GM12878 (cell line): ENCODE data around the gene FRAS1. TPM values are rescaled to one million over a fixed set of nuclear protein-coding genes. Genes with fewer than 3 reads are reported as not detected.

Experiments used
- CEBPB ChIP-seq, 2 experiments: fragments of 150-350 bp in 1 of 2; IDR thresholded peaks; 2 replicates each; pipeline ENCODE4 v1.6.1; 2012 to 2014; ENCODE audit warnings: low read depth in 2 of 2, low read length in 2 of 2, borderline replicate concordance in 1 of 2, inconsistent platforms in 1 of 2
- FOXK2 ChIP-seq: fragments of 450-650 bp; IDR thresholded peaks from 2 replicates; pipeline ENCODE4 v1.6.1; 2017; ENCODE audit warnings: mild to moderate bottlenecking, moderate library complexity
- JUNB ChIP-seq: IDR thresholded peaks from 2 replicates; pipeline ENCODE4 v1.6.1; 2016; ENCODE audit warnings: antibody characterized with exemption, mild to moderate bottlenecking
- MTA2 ChIP-seq: fragments of 450-650 bp; IDR thresholded peaks from 2 replicates; pipeline ENCODE4 v1.6.1; 2016; ENCODE audit warnings: low read depth, mild to moderate bottlenecking, moderate library complexity
- RUNX3 ChIP-seq: IDR thresholded peaks from 2 replicates; pipeline ENCODE4 v1.6.1; 2012; ENCODE audit warnings: low read length, inconsistent platforms
- TCF3 ChIP-seq: IDR thresholded peaks from 2 replicates; pipeline ENCODE4 v1.6.1; 2012; ENCODE audit warnings: low read depth, mild to moderate bottlenecking, low read length, borderline replicate concordance; ENCODE audit not compliant: insufficient read depth
- polyA plus RNA-seq, 11 experiments: library from polyadenylated mRNA; depleted of rRNA in 4 of 11; unstranded in 6 of 11; stranded (reverse) in 5 of 11; fragments of >200 nt; fragmentation: Nextera tagmentation in 4 of 11; fragmentation: Illumina TruSeq in 1 of 11; extraction: Ambion mirVana in 4 of 11; extraction: Trizol in 1 of 11; gene quantifications; 1 replicate in 1 of 11; 2 replicates in 10 of 11; pipeline versions ENCODE4 v1.2.1 to v1.2.3, GENCODE V29; 2011 to 2016; ENCODE audit warnings: inconsistent platforms in 2 of 11, missing spikeins in 2 of 11, low read depth in 1 of 11
- total RNA-seq, 4 experiments: library from RNA; depleted of rRNA in 3 of 4; stranded (reverse); fragments of >200 nt in 3 of 4; fragmentation: Illumina TruSeq in 1 of 4; extraction: Trizol in 1 of 4; gene quantifications; 2 replicates each; pipeline versions ENCODE4 v1.2.1 to v1.2.3, GENCODE V29; 2013 to 2021
- TF ChIP-seq, protein P1 (sequence below): fragments of 450-650 bp; IDR thresholded peaks from 2 replicates; pipeline ENCODE4 v1.6.1; 2017; ENCODE audit warnings: mild to moderate bottlenecking, moderate library complexity
- TF ChIP-seq, protein P2 (sequence below): IDR thresholded peaks from 2 replicates; pipeline ENCODE4 v1.6.1; 2011; ENCODE audit warnings: mild to moderate bottlenecking, low read depth, low read length, moderate library complexity; ENCODE audit not compliant: insufficient replicate concordance
- TF ChIP-seq, protein P3 (sequence below): fragments of 450-650 bp; IDR thresholded peaks from 2 replicates; pipeline ENCODE4 v1.6.1; 2017; ENCODE audit warnings: borderline replicate concordance
- TF ChIP-seq, protein P4 (sequence below): fragments of 150-350 bp; IDR thresholded peaks from 2 replicates; pipeline ENCODE4 v1.6.1; 2014; ENCODE audit warnings: mild to moderate bottlenecking, low read depth, low read length
- TF ChIP-seq, protein P5 (sequence below): IDR thresholded peaks from 2 replicates; pipeline ENCODE4 v1.6.1; 2012; ENCODE audit warnings: low read depth, low read length, improper control_type of control experiment
- TF ChIP-seq, protein P6 (sequence below): IDR thresholded peaks from 2 replicates; pipeline ENCODE4 v1.6.1; 2012; ENCODE audit warnings: low read length, inconsistent platforms

FRAS1 gene
- total and polyA plus RNA-seq, 10 of the 15 experiments (the other 5 are each of a cell fraction or from before 2014, with no cell fraction given), result 0.08 to 11.7 (median 0.20) TPM

DNA sequence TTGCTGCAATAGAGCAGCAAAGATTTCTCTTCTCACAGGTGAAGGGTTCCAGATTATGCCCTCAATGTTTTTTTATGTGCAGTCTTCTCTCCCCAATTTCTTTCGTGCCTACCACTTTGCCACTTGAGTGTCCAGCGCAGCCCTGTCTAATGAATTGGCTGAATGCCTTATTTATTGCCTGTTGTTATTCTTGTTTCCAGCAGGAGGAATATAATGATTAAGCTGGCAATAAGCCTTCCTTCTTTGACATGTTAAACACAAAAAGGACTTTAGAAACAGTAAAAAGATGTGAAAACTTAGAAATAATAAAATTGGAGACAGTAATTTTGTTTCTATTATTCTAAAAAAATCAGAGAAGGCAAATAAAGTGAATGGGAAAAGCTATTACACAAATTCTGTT, 34.6 kb upstream of the FRAS1 start (continued):
- TF ChIP-seq, protein P1, sequence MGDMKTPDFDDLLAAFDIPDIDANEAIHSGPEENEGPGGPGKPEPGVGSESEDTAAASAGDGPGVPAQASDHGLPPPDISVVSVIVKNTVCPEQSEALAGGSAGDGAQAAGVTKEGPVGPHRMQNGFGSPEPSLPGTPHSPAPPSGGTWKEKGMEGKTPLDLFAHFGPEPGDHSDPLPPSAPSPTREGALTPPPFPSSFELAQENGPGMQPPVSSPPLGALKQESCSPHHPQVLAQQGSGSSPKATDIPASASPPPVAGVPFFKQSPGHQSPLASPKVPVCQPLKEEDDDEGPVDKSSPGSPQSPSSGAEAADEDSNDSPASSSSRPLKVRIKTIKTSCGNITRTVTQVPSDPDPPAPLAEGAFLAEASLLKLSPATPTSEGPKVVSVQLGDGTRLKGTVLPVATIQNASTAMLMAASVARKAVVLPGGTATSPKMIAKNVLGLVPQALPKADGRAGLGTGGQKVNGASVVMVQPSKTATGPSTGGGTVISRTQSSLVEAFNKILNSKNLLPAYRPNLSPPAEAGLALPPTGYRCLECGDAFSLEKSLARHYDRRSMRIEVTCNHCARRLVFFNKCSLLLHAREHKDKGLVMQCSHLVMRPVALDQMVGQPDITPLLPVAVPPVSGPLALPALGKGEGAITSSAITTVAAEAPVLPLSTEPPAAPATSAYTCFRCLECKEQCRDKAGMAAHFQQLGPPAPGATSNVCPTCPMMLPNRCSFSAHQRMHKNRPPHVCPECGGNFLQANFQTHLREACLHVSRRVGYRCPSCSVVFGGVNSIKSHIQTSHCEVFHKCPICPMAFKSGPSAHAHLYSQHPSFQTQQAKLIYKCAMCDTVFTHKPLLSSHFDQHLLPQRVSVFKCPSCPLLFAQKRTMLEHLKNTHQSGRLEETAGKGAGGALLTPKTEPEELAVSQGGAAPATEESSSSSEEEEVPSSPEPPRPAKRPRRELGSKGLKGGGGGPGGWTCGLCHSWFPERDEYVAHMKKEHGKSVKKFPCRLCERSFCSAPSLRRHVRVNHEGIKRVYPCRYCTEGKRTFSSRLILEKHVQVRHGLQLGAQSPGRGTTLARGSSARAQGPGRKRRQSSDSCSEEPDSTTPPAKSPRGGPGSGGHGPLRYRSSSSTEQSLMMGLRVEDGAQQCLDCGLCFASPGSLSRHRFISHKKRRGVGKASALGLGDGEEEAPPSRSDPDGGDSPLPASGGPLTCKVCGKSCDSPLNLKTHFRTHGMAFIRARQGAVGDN, result no peak
- TF ChIP-seq CEBPB (IDR thresholded peaks at IDR 0.05; ENCODE audit: borderline replicate concordance in 1 of 2, low read depth in 2 of 2, low read length in 2 of 2) (no peak), FOXK2 (no peak), RUNX3 (no peak), TCF3 (no peak), JUNB (no peak), MTA2 (no peak)
- TF ChIP-seq, protein P2, sequence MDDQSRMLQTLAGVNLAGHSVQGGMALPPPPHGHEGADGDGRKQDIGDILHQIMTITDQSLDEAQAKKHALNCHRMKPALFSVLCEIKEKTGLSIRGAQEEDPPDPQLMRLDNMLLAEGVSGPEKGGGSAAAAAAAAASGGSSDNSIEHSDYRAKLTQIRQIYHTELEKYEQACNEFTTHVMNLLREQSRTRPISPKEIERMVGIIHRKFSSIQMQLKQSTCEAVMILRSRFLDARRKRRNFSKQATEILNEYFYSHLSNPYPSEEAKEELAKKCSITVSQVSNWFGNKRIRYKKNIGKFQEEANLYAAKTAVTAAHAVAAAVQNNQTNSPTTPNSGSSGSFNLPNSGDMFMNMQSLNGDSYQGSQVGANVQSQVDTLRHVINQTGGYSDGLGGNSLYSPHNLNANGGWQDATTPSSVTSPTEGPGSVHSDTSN, result no peak
- TF ChIP-seq, protein P3, sequence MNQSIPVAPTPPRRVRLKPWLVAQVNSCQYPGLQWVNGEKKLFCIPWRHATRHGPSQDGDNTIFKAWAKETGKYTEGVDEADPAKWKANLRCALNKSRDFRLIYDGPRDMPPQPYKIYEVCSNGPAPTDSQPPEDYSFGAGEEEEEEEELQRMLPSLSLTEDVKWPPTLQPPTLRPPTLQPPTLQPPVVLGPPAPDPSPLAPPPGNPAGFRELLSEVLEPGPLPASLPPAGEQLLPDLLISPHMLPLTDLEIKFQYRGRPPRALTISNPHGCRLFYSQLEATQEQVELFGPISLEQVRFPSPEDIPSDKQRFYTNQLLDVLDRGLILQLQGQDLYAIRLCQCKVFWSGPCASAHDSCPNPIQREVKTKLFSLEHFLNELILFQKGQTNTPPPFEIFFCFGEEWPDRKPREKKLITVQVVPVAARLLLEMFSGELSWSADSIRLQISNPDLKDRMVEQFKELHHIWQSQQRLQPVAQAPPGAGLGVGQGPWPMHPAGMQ, result no peak
- TF ChIP-seq, protein P4, sequence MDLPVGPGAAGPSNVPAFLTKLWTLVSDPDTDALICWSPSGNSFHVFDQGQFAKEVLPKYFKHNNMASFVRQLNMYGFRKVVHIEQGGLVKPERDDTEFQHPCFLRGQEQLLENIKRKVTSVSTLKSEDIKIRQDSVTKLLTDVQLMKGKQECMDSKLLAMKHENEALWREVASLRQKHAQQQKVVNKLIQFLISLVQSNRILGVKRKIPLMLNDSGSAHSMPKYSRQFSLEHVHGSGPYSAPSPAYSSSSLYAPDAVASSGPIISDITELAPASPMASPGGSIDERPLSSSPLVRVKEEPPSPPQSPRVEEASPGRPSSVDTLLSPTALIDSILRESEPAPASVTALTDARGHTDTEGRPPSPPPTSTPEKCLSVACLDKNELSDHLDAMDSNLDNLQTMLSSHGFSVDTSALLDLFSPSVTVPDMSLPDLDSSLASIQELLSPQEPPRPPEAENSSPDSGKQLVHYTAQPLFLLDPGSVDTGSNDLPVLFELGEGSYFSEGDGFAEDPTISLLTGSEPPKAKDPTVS, result no peak
- TF ChIP-seq, protein P5, sequence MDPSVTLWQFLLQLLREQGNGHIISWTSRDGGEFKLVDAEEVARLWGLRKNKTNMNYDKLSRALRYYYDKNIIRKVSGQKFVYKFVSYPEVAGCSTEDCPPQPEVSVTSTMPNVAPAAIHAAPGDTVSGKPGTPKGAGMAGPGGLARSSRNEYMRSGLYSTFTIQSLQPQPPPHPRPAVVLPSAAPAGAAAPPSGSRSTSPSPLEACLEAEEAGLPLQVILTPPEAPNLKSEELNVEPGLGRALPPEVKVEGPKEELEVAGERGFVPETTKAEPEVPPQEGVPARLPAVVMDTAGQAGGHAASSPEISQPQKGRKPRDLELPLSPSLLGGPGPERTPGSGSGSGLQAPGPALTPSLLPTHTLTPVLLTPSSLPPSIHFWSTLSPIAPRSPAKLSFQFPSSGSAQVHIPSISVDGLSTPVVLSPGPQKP, result no peak
- TF ChIP-seq, protein P6, sequence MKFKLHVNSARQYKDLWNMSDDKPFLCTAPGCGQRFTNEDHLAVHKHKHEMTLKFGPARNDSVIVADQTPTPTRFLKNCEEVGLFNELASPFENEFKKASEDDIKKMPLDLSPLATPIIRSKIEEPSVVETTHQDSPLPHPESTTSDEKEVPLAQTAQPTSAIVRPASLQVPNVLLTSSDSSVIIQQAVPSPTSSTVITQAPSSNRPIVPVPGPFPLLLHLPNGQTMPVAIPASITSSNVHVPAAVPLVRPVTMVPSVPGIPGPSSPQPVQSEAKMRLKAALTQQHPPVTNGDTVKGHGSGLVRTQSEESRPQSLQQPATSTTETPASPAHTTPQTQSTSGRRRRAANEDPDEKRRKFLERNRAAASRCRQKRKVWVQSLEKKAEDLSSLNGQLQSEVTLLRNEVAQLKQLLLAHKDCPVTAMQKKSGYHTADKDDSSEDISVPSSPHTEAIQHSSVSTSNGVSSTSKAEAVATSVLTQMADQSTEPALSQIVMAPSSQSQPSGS, result no peak
